HG03442 (cell line): ENCODE results near the gene TNK2.
"Not testable (repeated sequence)": the region's sequence is repeated elsewhere in the genome, so short reads cannot be mapped to it uniquely, and the experiment has no call there.

Source experiments
- ATAC-seq: cut with Tn5 transposase; IDR thresholded peaks from one replicate; pipeline ENCODE4 v1.9.1; 2021; ENCODE audit warnings: mild to moderate bottlenecking, moderate library complexity; ENCODE audit not compliant: unreplicated experiment

TNK2 gene

GRCh38 chr3:195824425-195825190 lies 83.7 kb downstream of the TNK2 start:
- not testable (repeated sequence) for ATAC-seq

GRCh38 chr3:195823999-195824398 lies 84.4 kb downstream of the TNK2 start:
- no peak for ATAC-seq

GRCh38 chr3:195823280-195823679 lies 85.1 kb downstream of the TNK2 start:
- no peak for ATAC-seq

GRCh38 chr3:195822131-195822696 lies 86.1 kb downstream of the TNK2 start:
- ATAC-seq: no peak

- ATAC-seq: no peak
Observed at GRCh38 chr3:195821403-195822130, 86.8 kb downstream of the TNK2 start.

- no peak for ATAC-seq
Observed at GRCh38 chr3:195820901-195821300, 87.5 kb downstream of the TNK2 start.

GRCh38 chr3:195820186-195820585 lies 88.2 kb downstream of the TNK2 start:
- no peak for ATAC-seq

GRCh38 chr3:195818301-195818700 lies 90.0 kb downstream of the TNK2 start:
- no peak for ATAC-seq

- ATAC-seq: no peak
Observed at GRCh38 chr3:195817578-195818135, 90.7 kb downstream of the TNK2 start.

- ATAC-seq: not testable (repeated sequence)
Observed at GRCh38 chr3:195816276-195816913, 92.0 kb downstream of the TNK2 start.

GRCh38 chr3:195815169-195815771 lies 93.1 kb downstream of the TNK2 start:
- ATAC-seq: no peak

- ATAC-seq: no peak
Observed at GRCh38 chr3:195813916-195814640, 94.3 kb downstream of the TNK2 start.
